HK-2 (cell line): ENCODE data around the gene CC2D1B.
A peak's percentile ranks its signal among the peaks of the same experiment; 100 is the strongest.
"Not testable (repeated sequence)": the region's sequence is repeated elsewhere in the genome, so short reads cannot be mapped to it uniquely, and the experiment has no call there.

Source experiments
- DNase-seq: peaks from one replicate; pipeline ENCODE4 v3.0.0-alpha.2; 2018; ENCODE audit not compliant: unreplicated experiment

The CC2D1B gene, protein sequence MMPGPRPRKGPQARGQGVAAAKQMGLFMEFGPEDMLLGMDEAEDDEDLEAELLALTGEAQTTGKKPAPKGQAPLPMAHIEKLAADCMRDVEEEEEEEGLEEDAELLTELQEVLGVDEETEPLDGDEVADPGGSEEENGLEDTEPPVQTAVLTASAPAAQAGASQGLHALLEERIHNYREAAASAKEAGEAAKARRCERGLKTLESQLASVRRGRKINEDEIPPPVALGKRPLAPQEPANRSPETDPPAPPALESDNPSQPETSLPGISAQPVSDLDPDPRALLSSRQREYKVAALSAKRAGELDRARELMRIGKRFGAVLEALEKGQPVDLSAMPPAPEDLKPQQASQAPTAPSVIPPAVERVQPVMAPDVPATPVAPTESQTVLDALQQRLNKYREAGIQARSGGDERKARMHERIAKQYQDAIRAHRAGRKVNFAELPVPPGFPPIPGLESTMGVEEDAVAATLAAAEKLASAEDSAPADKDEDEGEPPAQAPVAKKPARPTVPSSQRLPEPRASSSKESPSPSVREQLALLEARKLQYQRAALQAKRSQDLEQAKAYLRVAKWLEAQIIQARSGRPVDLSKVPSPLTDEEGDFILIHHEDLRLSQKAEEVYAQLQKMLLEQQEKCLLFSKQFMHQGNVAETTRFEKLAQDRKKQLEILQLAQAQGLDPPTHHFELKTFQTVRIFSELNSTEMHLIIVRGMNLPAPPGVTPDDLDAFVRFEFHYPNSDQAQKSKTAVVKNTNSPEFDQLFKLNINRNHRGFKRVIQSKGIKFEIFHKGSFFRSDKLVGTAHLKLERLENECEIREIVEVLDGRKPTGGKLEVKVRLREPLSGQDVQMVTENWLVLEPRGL

DNA sequence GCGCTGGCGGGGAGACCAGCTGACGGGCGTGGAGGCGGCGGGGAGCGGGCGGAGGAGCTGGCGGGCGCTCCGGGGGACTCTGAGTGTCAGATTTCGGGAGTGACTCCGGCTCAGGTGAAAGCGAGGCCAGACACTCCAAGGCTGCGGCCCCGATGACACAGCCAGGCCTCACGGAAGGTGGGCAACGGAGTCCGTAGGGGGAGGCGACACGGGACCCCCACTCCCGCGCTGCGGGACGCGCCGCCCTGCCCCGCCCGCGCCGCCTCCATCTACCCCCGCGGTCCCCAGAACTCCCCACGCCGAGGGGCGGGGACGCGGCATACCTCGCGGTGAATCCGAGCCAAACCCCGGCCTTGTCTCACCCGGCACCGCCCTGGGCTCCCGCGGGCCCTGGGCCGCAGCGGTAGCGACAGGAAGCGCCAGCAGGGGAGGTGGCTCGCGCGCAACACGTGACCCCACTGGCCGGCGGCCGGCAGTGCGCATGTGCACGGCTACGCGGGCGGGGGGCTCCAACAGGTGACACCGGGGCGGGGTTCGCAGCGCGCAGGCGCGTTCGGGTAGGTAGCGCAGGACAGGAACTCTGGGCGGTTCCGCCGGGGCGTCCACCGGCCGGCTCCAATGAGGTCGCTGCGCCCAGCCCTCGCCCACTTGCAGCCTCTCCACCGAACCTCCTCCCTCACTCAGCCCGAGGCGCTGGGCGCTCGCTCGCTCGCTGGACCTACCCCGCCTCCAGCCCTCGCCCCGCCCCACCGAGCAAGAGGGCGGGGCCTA is at the start of gene CC2D1B:
TSS of gene CC2D1B (minus strand) at position 460 of the 771 bp plus-strand sequence. CDS start 1,585 bp downstream, outside the sequence.
- DNase-seq: peak; percentile 99

DNA sequence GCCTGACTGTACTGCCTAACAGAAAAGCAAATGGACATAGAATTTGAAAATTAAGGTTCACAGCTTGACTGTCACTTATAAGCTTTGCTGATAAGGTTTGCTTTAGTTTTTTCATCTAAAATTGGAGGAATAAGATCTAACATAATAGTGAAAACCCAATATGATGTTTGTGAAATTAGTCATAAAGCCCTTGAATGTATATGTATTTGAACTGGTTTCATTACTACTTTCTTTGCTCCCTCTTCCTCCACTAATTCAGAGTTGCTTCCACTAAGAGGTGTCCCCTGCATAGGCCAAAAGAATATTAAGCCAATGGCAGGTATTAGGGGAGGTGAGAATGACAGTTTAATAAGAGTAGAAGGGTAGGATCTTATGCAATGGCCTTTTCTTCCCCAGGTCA is 48.9 kb upstream of the CC2D1B start:
- no peak for DNase-seq

DNA sequence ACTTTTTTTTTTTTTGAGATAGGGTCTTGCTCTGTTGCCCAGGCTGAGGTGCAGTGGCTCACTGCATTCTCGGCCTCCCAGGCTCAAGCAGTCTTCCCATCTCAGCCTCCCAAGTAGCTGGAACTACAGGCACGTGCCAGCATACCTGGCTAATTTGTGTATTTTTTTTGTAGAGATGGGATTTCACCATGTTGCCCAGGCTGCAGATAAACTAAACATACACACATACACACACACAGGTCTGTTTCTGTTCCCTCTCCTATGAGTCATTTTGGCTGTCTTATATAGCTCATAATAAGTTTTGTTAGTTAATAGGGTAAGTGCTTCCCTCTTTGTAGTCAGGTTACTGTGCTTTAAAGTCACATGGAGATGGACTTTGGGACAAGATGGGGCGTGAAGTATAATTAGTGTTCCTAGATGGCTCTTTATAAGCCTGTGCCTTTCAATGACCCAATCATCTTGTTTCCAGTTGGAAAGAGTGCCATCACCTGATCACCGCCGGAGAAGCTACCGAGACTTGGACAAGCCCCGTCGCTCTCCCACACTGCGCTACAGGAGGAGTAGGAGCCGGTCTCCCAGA is 47.5 kb upstream of the CC2D1B start:
- DNase-seq: no peak

DNA sequence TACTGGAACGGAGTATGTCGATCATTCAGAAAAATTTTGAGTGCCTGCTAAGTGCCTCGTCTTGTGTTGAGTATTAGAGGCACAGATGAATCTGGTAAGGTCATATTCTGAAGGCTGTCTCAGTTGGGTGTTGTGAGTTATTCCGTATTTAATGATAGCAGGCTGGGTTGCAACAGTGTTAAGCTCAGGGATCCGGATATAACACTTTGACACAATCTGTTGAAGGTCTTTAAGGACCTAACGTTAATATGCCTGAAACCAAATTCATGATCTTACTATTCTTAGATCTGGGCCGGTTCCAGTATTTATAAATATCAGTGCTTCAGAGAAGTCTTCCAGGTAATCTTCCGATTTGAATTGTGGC is 39.0 kb upstream of the CC2D1B start:
- no peak for DNase-seq

DNA sequence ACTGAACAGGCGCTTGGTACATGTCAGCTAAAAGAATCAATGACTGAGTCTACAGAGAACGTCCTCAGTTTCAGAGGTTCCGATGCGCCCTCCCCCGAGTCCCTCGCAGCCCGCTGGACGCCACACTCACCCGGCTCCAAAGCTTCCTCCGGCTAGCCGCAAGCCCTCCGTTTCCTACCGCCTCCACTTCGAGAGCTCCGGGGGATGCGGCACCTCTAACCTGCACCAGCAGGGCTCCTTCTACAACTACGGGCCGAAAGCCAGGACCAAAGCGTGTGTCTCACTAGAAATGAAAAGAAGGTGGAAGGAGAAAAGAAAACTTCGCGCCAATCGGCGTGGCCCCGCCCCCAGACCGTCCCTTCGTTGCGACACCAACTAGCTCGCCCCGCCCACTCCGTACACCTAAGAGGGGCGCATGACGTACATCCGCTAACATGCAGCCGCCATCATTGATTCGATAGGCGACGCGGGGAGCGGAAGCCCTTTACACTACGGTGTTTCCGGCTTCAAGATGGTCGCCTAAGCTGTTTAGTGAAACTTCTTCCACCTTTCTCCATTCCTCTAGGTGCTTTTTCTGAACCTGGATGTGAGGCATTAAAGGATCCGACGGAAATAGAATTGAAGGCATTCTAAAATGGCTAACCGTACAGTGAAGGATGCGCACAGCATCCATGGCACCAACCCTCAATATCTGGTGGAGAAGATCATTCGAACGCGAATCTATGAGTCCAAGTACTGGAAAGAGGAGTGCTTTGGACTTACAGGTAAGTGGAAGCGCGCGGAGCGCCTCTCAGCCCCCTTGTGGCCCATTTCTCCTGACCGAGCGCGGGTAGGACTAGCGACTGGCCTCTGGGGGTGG is 38.3 kb upstream of the CC2D1B start, which contains the start of the genes ORC1 and PRPF38A:
TSS of gene ORC1 (minus strand) at position 308 of the 859 bp plus-strand sequence. CDS start 2,200 bp downstream, outside the sequence.
TSS of gene PRPF38A (plus strand) at position 487 of the 859 bp plus-strand sequence. CDS start at position 635, 148 bp downstream.
- DNase-seq: peak; percentile 95

DNA sequence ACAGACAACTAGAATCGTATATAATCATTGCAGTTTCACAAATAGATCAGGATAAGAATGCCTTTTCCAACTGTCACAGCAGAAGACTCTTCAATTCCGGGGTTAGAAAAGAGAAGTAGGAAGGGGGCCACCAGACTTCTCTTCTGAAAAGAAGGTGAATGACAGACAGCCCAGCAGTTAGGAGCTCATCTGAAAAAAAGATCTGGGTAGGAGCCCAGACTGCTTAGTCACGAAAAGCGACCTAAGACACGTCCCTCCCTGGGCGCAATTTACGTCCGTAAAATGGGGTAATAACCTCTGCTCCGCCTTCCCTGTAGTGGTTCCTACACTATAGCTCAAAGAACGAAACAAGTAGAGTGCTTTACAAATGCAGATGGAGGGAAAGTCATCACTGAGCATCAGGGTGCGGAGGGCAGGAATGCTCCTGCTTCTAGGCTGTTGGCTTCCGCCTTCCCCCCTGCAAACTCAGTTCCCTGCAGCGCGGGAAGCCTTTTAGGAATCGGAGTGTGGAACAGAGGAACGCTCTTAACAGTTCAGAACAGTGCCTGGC is 37.6 kb upstream of the CC2D1B start:
- DNase-seq: no peak

DNA sequence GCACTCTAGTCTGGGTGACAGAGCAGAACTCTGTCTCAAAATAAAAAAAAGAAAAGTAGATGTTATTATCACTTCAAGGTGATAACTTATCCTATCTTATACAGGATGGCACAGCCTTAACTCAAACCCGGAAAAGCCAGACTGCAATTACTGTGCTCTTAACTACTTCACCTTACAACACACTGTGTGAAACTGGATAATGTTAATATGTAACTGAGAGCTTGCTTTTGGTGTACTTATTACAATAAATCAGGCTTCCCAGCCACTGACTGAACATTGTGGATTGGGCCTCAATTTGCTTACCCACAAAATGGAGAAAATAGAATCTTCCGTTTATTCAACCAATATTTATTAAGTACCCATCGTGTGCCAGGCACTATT is 36.8 kb upstream of the CC2D1B start:
- DNase-seq: no peak

DNA sequence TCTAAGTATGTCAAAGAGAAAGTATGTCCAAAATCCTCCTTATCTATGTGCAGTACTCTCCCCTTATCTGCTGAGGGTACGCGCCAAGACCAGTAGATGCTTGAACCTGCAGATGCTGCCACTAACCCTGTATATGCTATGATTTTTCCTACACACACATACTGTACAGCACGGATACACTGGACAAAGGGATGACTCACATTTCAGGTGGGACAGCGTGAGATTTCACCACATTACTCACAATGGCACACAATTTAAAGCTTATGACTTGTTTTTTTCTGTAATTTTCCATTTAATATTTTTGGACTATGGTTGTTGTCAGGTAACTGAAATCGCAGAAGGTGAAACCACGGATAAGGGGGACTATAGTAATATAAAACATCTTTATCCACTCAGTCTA is 34.1 kb upstream of the CC2D1B start:
- DNase-seq: no peak

DNA sequence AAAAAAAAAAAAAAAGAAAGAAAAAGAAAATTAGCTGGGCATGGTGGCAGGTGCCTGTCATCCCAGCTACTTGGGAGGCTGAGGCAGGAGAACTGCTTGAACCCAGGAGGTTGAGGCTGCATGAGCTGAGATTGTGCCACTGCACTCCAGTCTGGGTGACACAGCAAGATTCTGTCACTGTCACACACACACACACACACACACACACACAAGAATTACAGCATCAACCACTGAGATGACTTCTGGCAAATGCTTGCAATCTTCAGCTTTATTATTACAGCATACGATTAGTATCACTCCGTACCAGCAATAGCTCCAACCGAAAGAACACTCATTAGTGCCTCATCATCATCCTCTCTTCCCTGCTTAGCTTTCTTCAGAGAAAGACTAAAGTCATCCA is 33.6 kb upstream of the CC2D1B start:
- DNase-seq: no peak

DNA sequence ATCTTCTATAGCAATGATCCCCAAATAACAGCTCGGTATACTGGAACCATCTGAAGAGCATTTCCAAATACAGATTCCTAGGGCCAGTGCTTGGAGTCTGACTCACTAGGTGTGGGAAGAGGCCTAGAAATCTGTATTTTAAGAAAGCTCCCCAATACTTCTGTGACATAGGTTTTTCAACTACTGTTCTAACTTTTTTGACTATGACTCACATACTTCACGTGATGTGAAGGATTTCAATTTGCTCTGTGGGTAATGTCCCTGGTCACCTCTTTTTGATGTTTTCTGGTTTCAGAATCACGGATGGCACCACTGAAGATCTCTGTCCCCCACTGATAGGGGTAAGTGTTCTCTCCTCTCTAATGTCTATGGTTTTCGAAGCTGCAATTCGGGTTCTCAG is 27.2 kb upstream of the CC2D1B start:
- DNase-seq: no peak

DNA sequence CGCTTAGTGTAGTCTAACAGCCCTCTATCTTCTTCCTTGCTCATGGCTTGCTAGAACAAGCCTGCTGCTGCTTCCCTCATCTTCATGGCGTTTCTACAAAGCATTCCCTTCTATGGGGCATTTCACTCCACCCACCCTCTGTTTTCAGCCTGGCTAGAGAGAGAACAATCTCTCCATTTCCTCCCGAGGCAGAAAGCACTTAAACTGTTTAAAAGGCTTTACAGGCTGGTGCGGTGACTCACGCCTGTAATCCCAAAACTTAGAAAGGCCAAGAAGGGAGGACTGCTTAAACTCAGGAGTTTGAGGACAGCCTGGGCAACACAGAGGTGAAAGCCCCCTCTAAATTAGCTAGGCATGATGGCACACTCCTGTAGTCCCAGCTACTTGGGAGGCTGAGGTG is 20.5 kb upstream of the CC2D1B start:
- no peak for DNase-seq

DNA sequence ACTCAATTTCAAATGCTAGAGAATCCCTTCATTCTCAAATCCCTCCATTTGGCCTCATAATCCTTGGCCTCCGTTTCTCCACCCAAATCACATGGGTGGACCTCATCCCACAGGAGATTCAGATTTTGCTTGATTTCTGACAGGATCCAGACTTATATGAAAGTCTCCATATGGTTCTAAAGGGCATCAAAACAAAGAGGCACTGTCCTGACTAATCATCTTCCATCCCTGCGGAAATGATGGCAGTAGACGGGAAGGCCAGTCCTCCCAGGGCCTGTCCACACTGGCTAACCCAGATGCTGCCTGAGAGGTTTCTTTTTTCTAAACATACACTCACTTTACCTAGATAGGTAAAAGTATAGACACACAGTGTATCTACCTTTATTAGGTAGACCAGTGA is 19.4 kb upstream of the CC2D1B start:
- DNase-seq: no peak

DNA sequence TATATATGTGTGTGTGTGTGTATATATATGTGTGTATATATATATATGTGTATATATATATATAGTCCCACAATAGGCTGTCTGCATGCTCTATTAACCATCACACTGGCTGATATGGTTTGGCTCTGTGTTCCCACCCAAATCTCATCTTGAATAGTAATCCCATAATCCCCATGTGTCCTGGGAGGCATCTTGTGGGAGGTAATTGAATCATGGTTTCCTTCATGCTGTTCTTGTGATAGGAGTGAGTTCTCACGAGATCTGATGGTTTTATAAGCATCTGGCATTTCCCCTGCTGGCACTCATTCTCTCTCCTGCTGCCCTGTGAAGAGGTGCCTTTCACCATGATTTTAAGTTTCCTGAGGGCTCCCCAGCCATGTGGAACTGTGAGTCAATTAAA is 3.8 kb upstream of the CC2D1B start:
- not testable (repeated sequence) for DNase-seq

DNA sequence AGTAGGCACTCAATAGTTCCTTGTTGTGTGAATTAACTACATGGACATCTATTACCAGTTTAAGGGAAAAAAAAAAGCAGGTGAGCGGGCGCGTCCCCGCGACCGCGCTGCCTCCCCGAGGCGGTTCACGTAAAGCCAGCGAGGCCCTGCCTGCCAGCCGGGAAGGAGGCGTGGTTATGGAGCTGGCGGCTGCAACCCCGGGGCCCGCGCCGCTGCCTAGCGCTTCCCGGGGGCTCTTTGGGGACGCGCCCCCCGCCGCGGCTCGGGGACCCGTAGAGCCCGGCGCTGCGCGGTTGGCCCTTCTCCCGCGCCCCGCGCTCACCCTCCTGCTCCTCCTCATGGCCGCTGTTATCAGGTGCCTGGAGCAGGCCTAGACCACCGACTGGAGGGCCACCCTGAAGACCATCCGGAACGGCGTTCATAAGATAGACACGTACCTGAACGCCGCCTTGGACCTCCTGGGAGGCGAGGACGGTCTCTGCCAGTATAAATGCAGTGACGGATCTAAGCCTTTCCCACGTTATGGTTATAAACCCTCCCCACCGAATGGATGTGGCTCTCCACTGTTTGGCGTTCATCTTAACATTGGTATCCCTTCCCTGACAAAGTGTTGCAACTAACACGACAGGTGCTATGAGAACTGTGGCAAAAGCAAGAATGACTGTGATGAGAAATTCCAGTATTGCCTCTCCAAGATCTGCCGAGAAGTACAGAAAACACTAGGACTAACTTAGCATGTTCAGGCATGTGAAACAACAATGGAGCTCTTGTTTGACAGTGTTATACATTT is 2.6 kb upstream of the CC2D1B start:
- peak; percentile 53 for DNase-seq

DNA sequence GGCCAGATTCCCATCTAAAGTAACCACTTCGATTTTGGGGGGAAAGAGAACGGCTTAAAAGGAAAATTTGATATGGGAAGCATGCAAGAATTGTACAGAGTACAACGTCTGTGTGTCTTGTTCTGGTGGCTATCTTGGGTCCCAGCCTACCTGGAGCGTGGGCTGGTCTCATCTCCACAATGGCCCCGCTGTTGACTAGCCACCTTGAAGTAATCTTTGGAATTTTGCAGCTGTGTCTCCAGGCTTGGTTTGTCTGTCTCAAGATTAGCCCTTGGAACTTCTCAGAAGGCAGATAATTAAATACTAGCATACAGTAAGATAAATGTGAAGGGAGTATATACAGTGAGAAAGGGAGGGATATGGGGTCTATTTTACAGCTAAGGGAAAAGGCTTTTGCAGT is 1.3 kb upstream of the CC2D1B start:
- DNase-seq: no peak

DNA sequence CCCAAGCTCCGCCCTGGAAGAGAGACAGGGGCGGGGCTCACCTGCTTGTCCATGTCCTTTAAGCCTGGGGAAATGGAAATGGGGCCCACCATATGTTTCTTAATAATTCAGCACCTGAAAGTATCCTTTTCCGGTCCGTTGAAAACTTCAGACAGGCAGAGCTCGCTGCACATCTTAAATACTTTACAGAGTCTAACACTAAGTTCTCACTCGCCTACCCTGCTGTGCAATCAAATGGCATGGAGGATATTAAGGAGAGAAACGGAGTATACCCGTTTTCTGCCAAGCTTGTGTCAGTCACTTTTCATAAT is 467 bp upstream of the CC2D1B start:
- DNase-seq: no peak

DNA sequence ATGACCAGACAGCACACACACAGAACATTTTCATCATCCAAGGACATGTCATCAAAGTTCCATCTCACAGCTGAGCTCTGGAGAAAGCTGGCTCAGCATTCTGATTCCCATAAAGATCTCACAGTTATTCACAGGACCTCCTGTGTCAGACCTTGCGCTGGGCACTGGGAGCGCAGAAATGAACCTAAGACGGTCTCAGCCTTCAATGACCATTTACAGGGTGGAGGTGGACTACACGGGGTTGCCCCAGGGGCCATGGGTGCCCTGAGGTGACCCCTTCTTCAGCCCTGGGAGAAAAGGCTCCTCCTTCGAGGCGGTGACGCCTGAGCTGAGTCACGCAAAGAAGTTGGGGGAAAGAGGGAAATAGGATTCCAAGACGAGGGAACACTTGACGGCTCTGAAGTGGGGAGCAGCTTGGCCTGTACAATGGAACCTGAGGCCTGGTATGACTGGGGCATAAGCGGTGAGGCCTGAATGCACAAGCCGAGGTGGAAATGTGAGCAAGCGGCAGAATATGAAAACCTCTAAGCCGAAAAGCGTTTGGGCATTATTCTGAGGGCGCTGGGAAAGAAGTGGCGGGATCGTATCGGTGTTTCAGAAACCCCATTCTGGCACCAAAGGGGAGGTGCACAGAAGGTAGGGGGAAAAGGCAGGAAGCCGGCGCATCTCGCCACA is 797 bp downstream of the CC2D1B start:
- peak; percentile 68 for DNase-seq

DNA sequence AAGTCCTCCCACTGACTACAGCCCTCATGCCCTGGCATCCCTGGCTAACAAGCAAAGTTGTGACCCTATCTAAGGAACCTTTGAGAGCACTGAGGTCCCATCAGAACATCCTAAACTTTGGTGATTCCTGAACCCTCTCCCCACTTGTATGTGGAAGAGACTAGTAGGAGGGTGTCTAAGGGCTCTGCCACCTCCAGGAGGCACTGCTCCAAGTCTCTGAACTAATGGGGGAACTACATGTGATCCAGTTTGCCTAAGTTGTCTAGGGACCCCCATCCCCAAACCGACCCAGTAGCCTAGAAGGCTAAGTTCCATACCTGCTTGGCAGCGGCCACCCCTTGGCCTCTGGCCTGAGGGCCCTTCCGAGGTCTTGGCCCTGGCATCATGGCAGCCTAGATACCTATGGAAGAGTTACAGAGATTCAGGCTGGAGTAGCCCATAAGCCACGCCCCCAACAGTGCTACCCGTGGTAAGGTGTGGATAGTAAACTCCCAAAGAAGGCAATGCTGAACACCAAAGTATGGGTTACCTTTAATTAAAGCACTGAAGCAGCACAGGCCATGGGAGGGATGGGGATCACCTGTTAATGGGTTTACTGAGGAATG is 1.7 kb downstream of the CC2D1B start:
- DNase-seq: no peak

DNA sequence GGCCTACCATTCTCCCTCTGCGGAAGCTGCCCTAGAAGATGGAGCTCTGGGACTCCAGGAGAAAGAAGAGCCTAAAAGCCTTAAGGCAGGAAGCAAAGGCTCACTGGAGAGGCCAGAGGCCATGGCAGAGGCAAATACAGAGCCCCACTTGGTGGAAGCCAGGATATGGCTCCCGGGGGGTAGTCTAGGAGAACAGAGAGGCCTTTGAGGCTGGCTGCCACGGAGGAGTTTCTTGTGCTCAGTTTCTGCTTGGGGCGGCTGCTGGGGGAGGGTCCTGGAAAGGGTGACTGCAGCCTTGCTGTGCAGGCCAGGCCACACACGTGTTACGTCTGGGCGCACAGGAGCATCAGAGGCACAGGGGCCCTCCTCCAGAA is 5.4 kb downstream of the CC2D1B start:
- no peak for DNase-seq
